ENCODE measurements around the gene VTN.

DNA sequence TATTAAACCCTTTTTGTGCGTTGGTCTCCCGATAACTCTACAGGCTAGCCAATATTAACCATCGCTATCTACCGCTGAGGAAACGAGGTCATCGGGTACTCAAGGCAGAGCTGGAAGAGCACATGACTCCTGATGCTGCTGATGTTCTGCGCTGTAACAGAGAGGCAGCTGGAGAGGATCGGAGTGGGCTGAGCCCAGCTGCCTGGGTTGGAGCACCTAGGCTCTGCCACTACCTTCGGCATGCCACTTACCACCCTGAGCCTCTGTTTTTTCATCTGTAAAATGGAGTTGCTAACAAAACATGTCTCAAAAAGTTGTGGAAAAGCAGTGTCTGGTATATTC is 36.3 kb upstream of the VTN start:
- TF ChIP-seq CTCF (IDR thresholded peaks at IDR 0.05; ENCODE audit: borderline replicate concordance, extremely low read depth, low read length, poor library complexity, severe bottlenecking) (no peak), EZH2 (IDR thresholded peaks at IDR 0.05; ENCODE audit: borderline replicate concordance, low read depth, low read length, severe bottlenecking) (no peak)

Data from DND-41 (cell line).